RCC 7860 (cell line): ENCODE results near the gene VRK1.

ENCODE experiments used
- DNase-seq: peaks from one replicate; pipeline ENCODE4 v3.0.0-alpha.2; 2015; ENCODE audit warnings: low spot score
- FAIRE-seq: peaks from 2 replicates; lab custom pipeline; 2012; peaks lifted over from hg19 to GRCh38; lab: Jason Lieb, UNC

VRK1 gene

GRCh38 chr14:96790706-96791105 is 6.5 kb upstream of the VRK1 start:
- FAIRE-seq (no peak), DNase-seq (no peak)

GRCh38 chr14:96792003-96792402 is 5.2 kb upstream of the VRK1 start:
- FAIRE-seq: no peak
- DNase-seq: peak; percentile 16

GRCh38 chr14:96792591-96792990 is 4.6 kb upstream of the VRK1 start:
- FAIRE-seq: no peak
- DNase-seq: no peak

- peak; percentile 7 for DNase-seq
- FAIRE-seq: no peak
These were observed 3.6 kb upstream of the VRK1 start for GRCh38 chr14:96793547-96793946.

- no peak for DNase-seq
- FAIRE-seq: no peak
These were observed 1.9 kb upstream of the VRK1 start for GRCh38 chr14:96795109-96795828.

GRCh38 chr14:96797582-96798349 is 584 bp downstream of the VRK1 start:
- no peak for DNase-seq
- FAIRE-seq: no peak

- no peak for DNase-seq
- no peak for FAIRE-seq
These were observed 1.8 kb downstream of the VRK1 start for GRCh38 chr14:96798956-96799355.

- FAIRE-seq: no peak
- DNase-seq: no peak
These were observed 2.4 kb downstream of the VRK1 start for GRCh38 chr14:96799489-96800054.

- no peak for FAIRE-seq
- DNase-seq: no peak
These were observed 4.7 kb downstream of the VRK1 start for GRCh38 chr14:96801931-96802330.

- FAIRE-seq (no peak), DNase-seq (no peak)
These were observed 5.8 kb downstream of the VRK1 start for GRCh38 chr14:96802963-96803362.

GRCh38 chr14:96803958-96804357 is 6.8 kb downstream of the VRK1 start:
- DNase-seq (no peak), FAIRE-seq (no peak)

- no peak for FAIRE-seq
- DNase-seq: no peak
These were observed 7.7 kb downstream of the VRK1 start for GRCh38 chr14:96804895-96805294.

GRCh38 chr14:96805956-96806355 is 8.8 kb downstream of the VRK1 start:
- FAIRE-seq: no peak
- DNase-seq: no peak

- no peak for DNase-seq
- FAIRE-seq: no peak
These were observed 9.7 kb downstream of the VRK1 start for GRCh38 chr14:96806836-96807235.

- no peak for FAIRE-seq
- no peak for DNase-seq
These were observed 11.6 kb downstream of the VRK1 start for GRCh38 chr14:96808619-96809406.

GRCh38 chr14:96811265-96811664 is 14.1 kb downstream of the VRK1 start:
- FAIRE-seq (no peak), DNase-seq (no peak)

- DNase-seq (no peak), FAIRE-seq (no peak)
These were observed 14.9 kb downstream of the VRK1 start for GRCh38 chr14:96811985-96812667.

- DNase-seq: no peak
- FAIRE-seq: no peak
These were observed 19.1 kb downstream of the VRK1 start for GRCh38 chr14:96816281-96816680.

GRCh38 chr14:96817750-96818666 is 20.8 kb downstream of the VRK1 start:
- FAIRE-seq: no peak
- no peak for DNase-seq

- DNase-seq (no peak), FAIRE-seq (no peak)
These were observed 24.3 kb downstream of the VRK1 start for GRCh38 chr14:96821501-96821900.
